ENCODE data around the gene CRELD2.
A peak's percentile ranks its signal among the peaks of the same experiment; 100 is the strongest.

Gene CRELD2

DNA sequence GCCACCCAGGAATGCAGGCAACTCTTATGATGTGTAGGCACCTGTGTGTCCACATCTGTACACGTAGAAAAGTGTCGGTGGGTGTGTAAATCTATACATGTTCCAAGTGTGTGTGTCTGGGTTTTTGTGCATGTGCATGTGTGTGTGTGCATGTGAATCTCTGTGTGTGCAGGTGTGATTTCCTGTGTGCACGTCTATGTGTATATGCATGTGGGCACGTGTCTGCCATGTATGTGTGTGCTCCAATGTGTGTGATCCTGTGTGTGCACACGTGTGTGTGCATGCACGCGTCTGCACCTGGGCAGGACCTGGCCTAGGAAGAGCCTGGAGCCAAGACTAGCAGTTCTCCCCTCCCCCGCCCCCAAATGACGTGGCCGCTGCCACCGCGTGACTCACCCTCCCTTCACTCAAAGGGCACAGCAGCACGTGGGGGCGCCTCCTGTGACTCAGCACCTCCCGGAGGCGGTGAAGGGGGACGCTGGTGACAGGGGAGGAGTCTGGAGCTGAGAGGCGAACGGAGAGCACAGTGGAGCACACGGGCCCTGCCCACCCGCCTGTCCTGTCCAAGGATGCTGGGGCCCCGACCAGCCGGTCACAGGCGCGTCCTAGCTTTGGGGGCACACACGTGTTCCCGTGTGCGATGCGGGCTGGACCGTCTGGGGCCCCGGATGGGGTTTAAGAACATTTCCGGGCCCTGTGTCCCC is 52.2 kb downstream of the CRELD2 start:
- DNase-seq = peak; percentile 97

DNA sequence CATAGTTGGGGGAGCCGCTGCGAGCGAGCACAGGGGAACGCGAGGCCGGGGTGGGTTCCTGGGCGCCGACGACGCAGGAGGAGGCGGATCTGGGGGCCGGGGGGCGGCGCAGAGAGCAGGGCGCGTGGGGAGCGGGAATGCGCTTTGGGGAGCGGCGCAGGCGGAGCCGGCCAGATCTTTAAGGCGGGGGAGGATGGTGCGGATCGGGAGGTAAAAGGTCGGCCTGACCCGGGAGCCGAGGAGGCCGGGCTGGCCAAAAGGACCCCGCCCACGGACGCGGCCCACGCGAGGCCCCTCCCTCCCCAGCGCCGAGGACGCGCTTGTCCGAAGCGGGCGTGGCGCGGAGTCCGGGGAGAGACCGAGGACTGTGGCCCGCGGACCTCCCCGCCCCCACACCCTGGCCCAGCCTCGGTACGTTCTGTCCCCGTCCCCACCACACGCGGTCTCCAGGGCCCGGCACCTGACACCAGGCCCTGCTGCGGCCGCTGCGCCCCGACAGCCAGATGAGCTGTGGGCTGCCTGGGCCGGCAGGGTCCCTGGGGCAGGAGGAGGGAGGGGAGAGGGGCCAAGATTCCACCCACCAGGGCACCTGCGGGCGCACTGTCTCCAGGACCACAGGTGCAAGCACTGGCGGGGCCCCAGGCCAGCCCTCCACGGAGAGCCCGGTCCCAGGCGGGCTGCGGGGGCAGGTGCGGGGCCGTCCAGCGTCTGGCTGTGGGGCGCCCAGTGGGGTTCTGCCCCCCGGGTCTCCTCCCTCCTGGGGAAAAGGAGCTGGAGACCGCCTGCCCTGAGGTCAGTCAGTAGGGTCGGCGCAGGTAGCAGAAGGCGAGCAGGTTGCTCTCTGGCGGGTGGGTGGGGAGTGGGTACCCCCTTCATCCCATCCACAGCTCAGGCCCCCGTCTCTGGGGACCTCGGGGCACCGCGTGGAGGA is 53.1 kb downstream of the CRELD2 start:
- no peak for DNase-seq

DNA sequence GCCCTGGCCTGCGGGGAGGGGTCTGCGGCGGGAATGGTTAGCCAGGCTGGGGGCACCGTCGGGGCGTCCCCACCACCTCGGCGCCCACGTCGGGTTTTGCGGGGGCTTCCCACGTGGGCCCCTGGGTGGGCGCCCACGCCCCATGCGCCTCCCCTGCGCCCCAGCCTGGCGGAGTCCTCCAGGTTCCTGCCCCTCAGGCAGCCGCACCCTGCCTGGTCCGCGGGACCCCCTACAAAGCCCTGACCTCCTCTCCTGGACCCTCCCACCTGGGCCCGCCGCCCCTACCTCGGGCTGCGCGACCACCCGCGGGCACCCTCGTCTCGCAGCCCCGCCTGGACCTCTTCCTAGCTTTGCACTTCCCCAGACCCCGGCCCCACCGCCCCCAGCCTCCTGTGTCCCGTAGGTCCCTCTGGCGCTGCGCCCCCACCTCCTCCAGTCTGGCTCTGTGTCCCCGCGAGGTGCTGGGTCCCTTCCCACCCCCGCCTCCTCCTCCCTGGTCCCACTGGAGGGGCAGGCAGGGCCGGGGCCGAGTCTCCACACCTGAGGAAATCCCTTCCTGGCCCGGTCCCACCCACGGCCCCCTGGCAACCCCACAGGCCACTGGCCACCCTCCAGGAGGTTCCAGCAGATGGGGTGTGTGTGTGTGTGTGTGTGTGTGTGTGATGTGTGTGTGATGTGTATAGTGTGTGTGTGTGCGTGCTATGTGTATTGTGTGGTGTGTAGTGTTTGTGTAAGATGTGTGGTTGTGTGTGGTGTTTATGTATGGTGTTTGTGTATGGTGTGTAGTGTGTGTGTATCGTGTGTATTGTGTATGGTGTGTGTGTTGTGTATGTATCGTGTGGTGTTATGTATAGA is 54.0 kb downstream of the CRELD2 start:
- DNase-seq = no peak

DNA sequence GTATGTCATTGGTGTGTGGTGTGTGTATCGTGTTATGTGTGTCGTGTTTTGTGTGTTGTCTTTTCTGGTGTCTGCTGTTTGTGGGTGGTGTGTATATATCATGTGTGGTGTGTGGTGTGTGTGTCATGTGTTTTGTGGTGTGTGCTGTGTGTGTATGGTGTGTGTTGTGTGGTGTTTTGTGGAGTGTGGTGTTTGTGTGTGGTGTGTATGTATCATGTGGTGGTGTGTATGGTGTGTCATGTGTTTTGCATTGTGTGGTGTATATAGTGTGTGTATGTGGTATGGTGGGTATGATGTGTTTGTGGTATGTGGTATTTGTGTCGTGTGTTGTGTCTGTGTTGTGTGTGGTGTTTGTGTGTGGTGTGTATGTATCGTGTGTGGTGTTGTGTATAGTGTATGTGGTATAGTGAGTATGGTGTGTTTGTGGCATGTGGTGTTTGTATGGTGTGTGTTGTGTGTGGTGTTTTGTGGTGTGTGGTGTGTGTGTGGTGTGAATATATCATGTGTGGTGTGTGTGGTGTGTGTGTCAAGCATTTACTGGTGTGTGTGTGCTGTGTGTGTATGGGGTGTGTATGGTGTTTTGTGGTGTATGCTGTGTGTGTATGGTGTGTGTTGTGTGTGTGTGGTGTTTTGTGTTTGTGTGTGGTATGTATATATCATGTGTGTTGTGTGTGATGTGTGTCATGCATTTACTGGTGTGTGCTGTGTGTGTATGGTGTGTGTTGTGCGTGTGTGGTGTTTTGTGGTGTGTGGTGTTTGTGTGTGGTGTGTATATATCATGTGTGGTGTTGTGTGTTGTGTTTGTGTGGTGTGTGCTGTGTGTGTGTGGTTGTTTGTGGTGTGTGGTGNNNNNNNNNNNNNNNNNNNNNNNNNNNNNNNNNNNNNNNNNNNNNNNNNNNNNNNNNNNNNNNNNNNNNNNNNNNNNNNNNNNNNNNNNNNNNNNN is 54.9 kb downstream of the CRELD2 start:
- DNase-seq = no peak

DNA sequence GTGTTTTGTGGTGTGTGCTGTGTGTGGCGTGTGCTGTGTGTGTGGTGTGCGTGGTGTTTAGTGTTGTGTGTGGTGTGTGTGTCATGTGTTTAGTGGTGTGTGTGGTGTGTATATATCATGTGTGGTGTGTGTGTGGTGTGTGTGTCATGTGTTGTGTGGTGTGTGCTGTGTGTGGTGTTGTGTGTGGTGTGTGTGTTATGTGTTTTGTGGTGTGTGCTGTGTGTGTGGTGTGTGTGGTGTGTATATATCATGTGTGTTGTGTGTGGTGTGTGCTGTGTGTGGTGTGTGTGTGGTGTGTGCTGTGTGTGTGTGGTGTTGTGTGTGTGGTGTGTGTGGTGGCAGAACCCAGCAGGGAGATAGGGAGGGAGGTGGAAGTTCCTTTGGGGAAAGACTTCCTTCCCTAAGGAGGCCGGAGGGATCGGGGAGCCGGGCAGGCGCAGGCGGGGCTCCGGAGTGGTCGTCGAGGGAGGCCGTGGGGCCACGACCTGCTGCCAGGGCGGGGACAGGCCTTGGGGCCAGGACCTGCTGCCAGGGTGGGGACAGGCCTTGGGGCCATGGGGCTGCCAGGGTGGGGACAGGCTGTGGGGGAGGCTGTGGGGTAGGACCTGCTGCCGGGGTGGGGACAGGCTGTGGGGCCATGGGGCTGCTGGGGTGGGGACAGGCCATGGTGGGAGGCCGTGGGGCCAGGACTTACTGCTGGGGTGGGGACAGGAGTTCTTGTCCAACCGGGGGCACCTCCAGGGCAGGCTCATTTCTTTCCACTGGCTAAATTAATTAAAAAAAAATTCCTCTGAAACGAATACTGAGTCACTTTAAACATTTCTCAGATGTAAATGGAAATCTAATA is 57.3 kb downstream of the CRELD2 start:
- DNase-seq = no peak

DNA sequence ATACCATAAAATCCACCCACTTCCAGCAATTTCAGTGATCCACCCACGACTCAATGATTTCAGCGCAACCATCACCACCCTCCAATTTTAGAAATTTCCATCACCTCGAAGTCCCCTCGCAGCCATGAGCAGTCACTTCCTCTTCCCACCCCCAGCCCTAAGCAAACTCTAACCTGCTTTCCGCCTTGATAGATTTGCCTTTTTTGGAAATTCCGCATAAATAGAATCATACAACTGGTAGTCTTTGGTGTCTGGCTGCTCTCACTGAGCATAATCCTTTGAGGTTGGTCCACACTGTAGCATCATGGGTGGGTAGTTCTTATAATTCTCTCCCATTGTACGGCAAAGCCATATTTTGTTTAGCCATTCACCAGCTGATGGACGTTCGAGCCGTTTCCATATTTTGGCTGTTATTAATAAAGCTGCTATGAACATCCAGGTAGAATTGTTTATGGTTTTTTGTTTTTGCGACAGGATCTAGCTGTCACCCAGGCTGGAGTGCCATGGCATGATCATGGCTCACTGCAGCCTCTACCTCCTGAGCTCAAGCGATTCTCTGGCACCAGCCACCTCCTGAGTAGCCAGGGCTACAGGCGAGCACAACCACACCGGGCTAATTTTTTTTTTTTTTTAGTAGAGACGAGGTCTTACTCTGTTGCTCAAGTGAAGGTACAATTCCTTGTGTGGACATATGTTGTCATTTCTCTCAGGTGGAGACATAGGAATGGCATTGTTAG is 58.2 kb downstream of the CRELD2 start:
- peak; percentile 71 for DNase-seq

Measured in CD4-positive, alpha-beta T cell treated with Interleukin-4 for 4 hours (primary cell).